ENCODE results near the gene LGR5.
"Not testable (repeated sequence)": the region's sequence is repeated elsewhere in the genome, so short reads cannot be mapped to it uniquely, and the experiment has no call there.

- not testable (repeated sequence) for TF ChIP-seq CTCF (conservative IDR thresholded peaks at IDR 0.05; ENCODE audit: low read depth, low read length); EZH2 (IDR thresholded peaks at IDR 0.05; ENCODE audit: borderline replicate concordance, low read depth, low read length, poor library complexity, severe bottlenecking)
Measured at GRCh38 chr12:71555789-71556188, 116.2 kb downstream of the LGR5 start.

Data from A673 (cell line).